Esophagus muscularis mucosa (tissue), 4 donors: ENCODE measurements around the gene SMPD3. TPM values are rescaled to one million over a fixed set of nuclear protein-coding genes. Genes with fewer than 3 reads are reported as not detected.

Experiments
- DNase-seq: peaks from one replicate; pipeline ENCODE4 v3.0.0-alpha.2; 2017; ENCODE audit errors: extremely low spot score
- H3K27ac ChIP-seq, 4 donors: fragments of 200-600 bp; sonication (generic); replicated peaks in 1 of 4; 1 replicate in 3 of 4; 2 replicates in 1 of 4; pipeline ENCODE4 v1.5.1; 2016 to 2019; ENCODE audit warnings: mild to moderate bottlenecking in 1 of 4
- H3K27me3 ChIP-seq, 4 donors: fragments of 200-600 bp; sonication (generic); one replicate each; pipeline versions ENCODE4 v1.5.1 to v1.6.0; 2016 to 2019
- H3K36me3 ChIP-seq, 4 donors: fragments of 200-600 bp; sonication (generic); one replicate each; pipeline ENCODE4 v1.5.1; 2016 to 2019
- H3K4me1 ChIP-seq, 4 donors: fragments of 200-600 bp; sonication (generic); one replicate each; pipeline ENCODE4 v1.5.1; 2016 to 2019
- H3K4me3 ChIP-seq, 4 donors: fragments of 200-600 bp; sonication (generic); 1 replicate in 2 of 4; 2 replicates in 2 of 4; pipeline ENCODE4 v1.5.1; 2016 to 2019; ENCODE audit warnings: mild to moderate bottlenecking in 4 of 4, moderate library complexity in 1 of 4
- H3K9me3 ChIP-seq, 4 donors: fragments of 200-600 bp; sonication (generic); 1 replicate in 3 of 4; 2 replicates in 1 of 4; pipeline ENCODE4 v1.5.1; 2016 to 2019
- CTCF ChIP-seq, 3 experiments: fragments of 200-600 bp in 2 of 3; fragments of 450-650 bp in 1 of 3; sonication (generic) in 2 of 3; IDR thresholded peaks; one replicate each; pipeline ENCODE4 v1.5.1; 2017 to 2019; ENCODE audit warnings: antibody characterized with exemption in 3 of 3, mild to moderate bottlenecking in 2 of 3, moderate library complexity in 1 of 3
- EP300 ChIP-seq: sonication (generic); formaldehyde crosslinking; IDR thresholded peaks from one replicate; pipeline ENCODE4 v1.6.1; 2017; ENCODE audit warnings: antibody characterized with exemption
- POLR2A ChIP-seq: fragments of 450-650 bp; IDR thresholded peaks from one replicate; pipeline ENCODE4 v1.6.1; 2017; ENCODE audit warnings: antibody characterized with exemption, moderate library complexity, mild to moderate bottlenecking, low read depth
- POLR2AphosphoS5 ChIP-seq, 2 donors: sonication (generic); formaldehyde crosslinking; IDR thresholded peaks; one replicate each; pipeline ENCODE4 v1.6.1; 2017; ENCODE audit warnings: antibody characterized with exemption in 2 of 2
- WGBS: methylation state at CpG from one replicate; pipeline ENCODE4 v1.1.5; 2018; 5-methylcytosine and 5-hydroxymethylcytosine counted together
- intact Hi-C: fragments of 100-400 bp; cut with DNase I; formaldehyde crosslinking; loops from one replicate; pipeline ENCODE4 v1.15.1; 2023
- total RNA-seq, 4 donors: library from RNA; depleted of rRNA; stranded (reverse); fragments of >200 nt; gene quantifications; one replicate each; pipeline versions ENCODE4 v1.1.0 to v1.2.1, GENCODE V29; 2016

The SMPD3 gene
- total RNA-seq, 4 donors from 2014 or later, result 0.32 to 0.92 (median 0.54) TPM

- TF ChIP-seq POLR2A, result no peak
- no peak for TF ChIP-seq CTCF (IDR thresholded peaks at IDR 0.05)
- TF ChIP-seq EP300, result no peak
- TF ChIP-seq POLR2AphosphoS5 (IDR thresholded peaks at IDR 0.05), result no peak
- H3K4me1 ChIP-seq, result no peaks in the 10 kb centered on the region
- H3K36me3 ChIP-seq, result no peaks in the 10 kb centered on the region
- H3K27me3 ChIP-seq, result peaks cover 0 to 8% (median 1%) of the 10 kb centered on the region in 4 donors
- intact Hi-C loops, result no loop called here
- H3K9me3 ChIP-seq, result no peaks in the 10 kb centered on the region
- no peak overlapping the region for H3K4me3 ChIP-seq
- no peak overlapping the region for H3K27ac ChIP-seq
- DNase-seq, result no peak
- 81% methylated on average over 4 of the region's 4 CpGs for WGBS
Measured at GRCh38 chr16:68433316-68433715, 15.0 kb downstream of the SMPD3 start.

GRCh38 chr16:68432701-68433100 lies 15.6 kb downstream of the SMPD3 start:
- no peaks in the 10 kb centered on the region for H3K9me3 ChIP-seq
- intact Hi-C loops, result no loop called here
- H3K27me3 ChIP-seq, result peaks cover 0 to 3% (median under 1%) of the 10 kb centered on the region in 4 donors
- no peaks in the 10 kb centered on the region for H3K4me1 ChIP-seq
- no peak for DNase-seq
- H3K4me3 ChIP-seq, result no peak overlapping the region
- TF ChIP-seq POLR2A, result no peak
- TF ChIP-seq CTCF (IDR thresholded peaks at IDR 0.05), result no peak
- no peak for TF ChIP-seq EP300
- H3K36me3 ChIP-seq, result no peaks in the 10 kb centered on the region
- 83% methylated on average over 3 of the region's 4 CpGs for WGBS
- no peak overlapping the region for H3K27ac ChIP-seq

- Histone ChIP-seq H3K4me3 (no peak overlapping the region), H3K4me1 (no peaks in the 10 kb centered on the region), H3K27ac (no peak overlapping the region), H3K36me3 (no peaks in the 10 kb centered on the region), H3K9me3 (no peaks in the 10 kb centered on the region), H3K27me3 (no peaks in the 10 kb centered on the region)
- intact Hi-C loops, result no loop called here
- TF ChIP-seq POLR2A, result no peak
- no peak for TF ChIP-seq EP300
- TF ChIP-seq CTCF (IDR thresholded peaks at IDR 0.05), result no peak
- TF ChIP-seq POLR2AphosphoS5 (IDR thresholded peaks at IDR 0.05), result no peak
- 63% methylated on average over 4 of the region's 4 CpGs for WGBS
- DNase-seq, result no peak
Measured at GRCh38 chr16:68429076-68429854, 19.0 kb downstream of the SMPD3 start.

GRCh38 chr16:68427649-68428303 lies 20.5 kb downstream of the SMPD3 start:
- 78% methylated on average over 4 of the region's 5 CpGs for WGBS
- Histone ChIP-seq H3K27me3 (no peaks in the 10 kb centered on the region), H3K4me3 (no peak overlapping the region), H3K36me3 (no peaks in the 10 kb centered on the region), H3K9me3 (no peaks in the 10 kb centered on the region), H3K27ac (no peak overlapping the region), H3K4me1 (no peaks in the 10 kb centered on the region)
- DNase-seq, result no peak
- TF ChIP-seq EP300 (no peak), CTCF (IDR thresholded peaks at IDR 0.05) (no peak), POLR2AphosphoS5 (IDR thresholded peaks at IDR 0.05) (no peak), POLR2A (no peak)
- intact Hi-C loops, result no loop called here
